Gastroesophageal sphincter (tissue), 4 donors: ENCODE results near the gene FOXP4. TPM values are rescaled to one million over a fixed set of nuclear protein-coding genes. Genes with fewer than 3 reads are reported as not detected.

ENCODE experiments used
- ATAC-seq: fragments of 150-250 bp; one replicate; pipeline ENCODE4 v1.9.1; 2016; ENCODE audit warnings: mild to moderate bottlenecking, moderate library complexity
- H3K27ac ChIP-seq, 4 donors: fragments of 200-600 bp; sonication (generic) in 3 of 4; 1 replicate in 3 of 4; 2 replicates in 1 of 4; pipeline ENCODE4 v1.5.1; 2016 to 2019
- H3K27me3 ChIP-seq: fragments of 200-600 bp; sonication (generic); one replicate; pipeline ENCODE4 v1.5.1; 2019
- H3K36me3 ChIP-seq, 2 donors: fragments of 200-600 bp; sonication (generic); one replicate each; pipeline ENCODE4 v1.5.1; 2019; ENCODE audit warnings: control low read depth in 1 of 2
- H3K4me1 ChIP-seq, 3 donors: fragments of 200-600 bp; sonication (generic); 1 replicate in 2 of 3; 2 replicates in 1 of 3; pipeline ENCODE4 v1.5.1; 2016 to 2019; ENCODE audit warnings: control low read depth in 2 of 3
- H3K4me3 ChIP-seq, 2 donors: fragments of 200-600 bp; sonication (generic); one replicate each; pipeline ENCODE4 v1.5.1; 2019; ENCODE audit warnings: mild to moderate bottlenecking in 1 of 2, moderate library complexity in 1 of 2
- H3K9me3 ChIP-seq, 3 donors: fragments of 200-600 bp; sonication (generic); one replicate each; pipeline ENCODE4 v1.5.1; 2017 to 2019; ENCODE audit warnings: control low read depth in 2 of 3
- CTCF ChIP-seq, 4 experiments: fragments of 200-600 bp in 2 of 4; fragments of 450-650 bp in 2 of 4; sonication (generic) in 1 of 4; IDR thresholded peaks; one replicate each; pipeline ENCODE4 v1.5.1; 2017 to 2019; ENCODE audit warnings: antibody characterized with exemption in 4 of 4, mild to moderate bottlenecking in 2 of 4, moderate library complexity in 2 of 4
- EP300 ChIP-seq: sonication (generic); formaldehyde crosslinking; IDR thresholded peaks from one replicate; pipeline ENCODE4 v1.6.1; 2017; ENCODE audit warnings: antibody characterized with exemption, mild to moderate bottlenecking
- POLR2A ChIP-seq, 2 donors: fragments of 450-650 bp; IDR thresholded peaks; one replicate each; pipeline ENCODE4 v1.6.1; 2017; ENCODE audit warnings: antibody characterized with exemption in 2 of 2, mild to moderate bottlenecking in 2 of 2, moderate library complexity in 1 of 2
- POLR2AphosphoS5 ChIP-seq: sonication (generic); formaldehyde crosslinking; IDR thresholded peaks from one replicate; pipeline ENCODE4 v1.6.1; 2017; ENCODE audit warnings: antibody characterized with exemption
- WGBS, 2 donors: methylation state at CpG; one replicate each; pipeline ENCODE4 v1.1.5; 2018; ENCODE audit warnings: low coverage in 1 of 2; 5-methylcytosine and 5-hydroxymethylcytosine counted together
- total RNA-seq, 4 donors: library from RNA; depleted of rRNA; stranded (reverse); fragments of >200 nt; gene quantifications; one replicate each; pipeline ENCODE4 v1.1.0, GENCODE V29; 2016

FOXP4 gene
- total RNA-seq, 4 donors from 2014 or later: 8.2 to 25.8 (median 11.7) TPM

DNA sequence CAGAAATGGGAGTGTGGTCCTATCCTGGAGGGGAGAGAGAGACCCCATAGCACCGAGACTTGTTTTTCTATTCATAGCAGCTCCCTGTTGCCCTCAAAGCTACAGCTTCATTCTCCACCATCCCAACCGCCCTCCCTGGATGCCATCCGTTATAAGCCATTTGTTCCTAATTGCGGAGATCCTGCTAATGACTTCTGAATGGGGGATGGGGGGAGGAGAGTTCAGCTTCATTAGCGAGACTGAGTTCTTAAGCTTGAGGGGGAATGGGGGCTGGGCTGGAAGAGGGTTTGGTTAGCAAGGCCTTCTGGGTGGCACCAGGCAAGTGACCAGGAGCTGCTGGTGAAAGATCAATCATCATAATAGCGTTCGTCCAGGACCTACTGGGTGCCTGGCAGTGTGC lies 27.1 kb downstream of the FOXP4 start:
- ATAC-seq: no peak
- 95 to 100% methylated on average over 1 to 3 of the region's 7 CpGs for WGBS, 2 donors
- H3K9me3 ChIP-seq: no peaks in the 10 kb centered on the region
- no peak overlapping the region for H3K27ac ChIP-seq
- peaks cover 0 to 36% of the 10 kb centered on the region in 2 donors for H3K36me3 ChIP-seq
- peaks cover 0 to 38% (median 7%) of the 10 kb centered on the region in 3 donors for H3K4me1 ChIP-seq
- H3K27me3 ChIP-seq: no peaks in the 10 kb centered on the region
- TF ChIP-seq POLR2A (IDR thresholded peaks at IDR 0.05) (no peak), POLR2AphosphoS5 (no peak), CTCF (IDR thresholded peaks at IDR 0.05) (no peak)
- H3K4me3 ChIP-seq: no peak overlapping the region

- ATAC-seq: no peak
- 100% methylated on average over 1 of the region's 1 CpG; no CpG with 5 or more reads in 1 of the 2 donors for WGBS, 2 donors
- no peaks in the 10 kb centered on the region for H3K27me3 ChIP-seq
- no peaks in the 10 kb centered on the region for H3K9me3 ChIP-seq
- TF ChIP-seq EP300 (no peak), CTCF (IDR thresholded peaks at IDR 0.05) (no peak), POLR2AphosphoS5 (no peak), POLR2A (IDR thresholded peaks at IDR 0.05) (no peak)
- H3K4me1 ChIP-seq: peaks cover 0 to 38% (median 10%) of the 10 kb centered on the region in 3 donors
- no peak overlapping the region for H3K27ac ChIP-seq
- H3K4me3 ChIP-seq: no peak overlapping the region
- peaks cover 0 to 29% of the 10 kb centered on the region in 2 donors for H3K36me3 ChIP-seq
These were observed 27.8 kb downstream of the FOXP4 start for GRCh38 chr6:41573985-41574384.

DNA sequence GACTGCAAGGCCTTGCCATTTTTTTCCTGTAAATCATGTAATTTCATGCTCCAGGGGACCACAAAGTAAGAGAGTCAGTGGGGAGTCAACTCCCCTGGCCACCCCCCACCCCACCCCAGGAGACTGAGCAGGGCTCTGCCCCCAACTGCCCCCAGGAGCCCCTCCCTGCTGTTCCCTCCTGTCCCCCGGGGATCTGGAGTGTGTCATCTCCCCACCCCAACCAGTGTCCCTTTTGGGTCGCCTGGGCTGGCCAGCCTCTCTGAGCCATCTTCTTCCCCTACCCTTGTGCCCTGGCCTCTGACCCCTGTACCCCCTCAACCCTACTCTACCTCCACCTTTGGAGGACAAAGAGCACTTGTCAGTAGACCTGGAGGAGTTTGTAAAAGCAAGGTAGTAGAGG lies 29.4 kb downstream of the FOXP4 start:
- TF ChIP-seq POLR2AphosphoS5: no peak
- TF ChIP-seq EP300: no peak
- TF ChIP-seq POLR2A (IDR thresholded peaks at IDR 0.05): no peak
- no peak for TF ChIP-seq CTCF (IDR thresholded peaks at IDR 0.05)
- Histone ChIP-seq H3K27me3 (no peaks in the 10 kb centered on the region), H3K4me3 (no peak overlapping the region), H3K36me3 (peaks cover 0 to 21% of the 10 kb centered on the region in 2 donors), H3K4me1 (peaks cover 0 to 27% (median 10%) of the 10 kb centered on the region in 3 donors), H3K27ac (no peak overlapping the region), H3K9me3 (no peaks in the 10 kb centered on the region)
- no CpG with 5 or more reads among the region's 2 CpGs for WGBS, 2 donors
- ATAC-seq: no peak

DNA sequence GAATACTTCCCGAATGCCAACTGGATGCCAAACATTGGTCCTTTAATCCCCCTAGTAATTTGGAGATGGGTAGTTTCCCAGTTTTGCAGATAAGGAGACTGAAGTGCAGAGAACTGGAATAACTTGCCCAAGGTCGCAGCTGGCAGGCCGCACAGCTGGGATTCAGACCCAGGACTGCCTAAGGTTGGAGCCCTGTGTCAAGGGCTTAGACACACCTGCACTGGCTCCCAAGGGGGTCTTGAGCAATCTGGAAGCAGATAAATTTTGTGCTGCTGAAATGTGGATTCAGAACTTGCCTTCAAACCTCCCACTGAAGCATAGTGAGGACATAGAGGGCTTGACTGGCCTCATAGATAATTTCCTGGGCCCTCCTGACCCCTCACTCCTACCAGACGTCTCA lies 30.5 kb downstream of the FOXP4 start:
- WGBS, 2 donors: 67 to 100% methylated on average over 2 of the region's 4 CpGs
- no peaks in the 10 kb centered on the region for H3K27me3 ChIP-seq
- H3K4me3 ChIP-seq: no peak overlapping the region
- no peak for TF ChIP-seq CTCF (IDR thresholded peaks at IDR 0.05)
- no peak for TF ChIP-seq POLR2AphosphoS5
- TF ChIP-seq POLR2A (IDR thresholded peaks at IDR 0.05): no peak
- no peak for TF ChIP-seq EP300
- H3K27ac ChIP-seq: no peak overlapping the region
- H3K36me3 ChIP-seq: peaks cover 0 to 14% of the 10 kb centered on the region in 2 donors
- ATAC-seq: no peak
- H3K9me3 ChIP-seq: no peaks in the 10 kb centered on the region
- peaks cover 0 to 38% (median 10%) of the 10 kb centered on the region in 3 donors for H3K4me1 ChIP-seq

GRCh38 chr6:41577356-41578216 lies 31.4 kb downstream of the FOXP4 start:
- Histone ChIP-seq H3K27me3 (no peaks in the 10 kb centered on the region), H3K4me1 (peaks cover 0 to 39% (median 10%) of the 10 kb centered on the region in 3 donors), H3K9me3 (no peaks in the 10 kb centered on the region), H3K4me3 (no peak overlapping the region), H3K36me3 (peaks cover 0 to 8% of the 10 kb centered on the region in 2 donors), H3K27ac (no peak overlapping the region)
- no peak for ATAC-seq
- WGBS, 2 donors: 73 to 80% methylated on average over 3 of the region's 5 CpGs
- no peak for TF ChIP-seq POLR2AphosphoS5
- TF ChIP-seq CTCF (IDR thresholded peaks at IDR 0.05): no peak
- no peak for TF ChIP-seq EP300
- TF ChIP-seq POLR2A (IDR thresholded peaks at IDR 0.05): no peak
